Left lung (tissue), 10 donors: Measurements from ENCODE around the gene CDH13. TPM values are rescaled to one million over a fixed set of nuclear protein-coding genes. Genes with fewer than 3 reads are reported as not detected.

Experiments
- ATAC-seq: fragments of 200-7000 bp; cut with Tn5 transposase; one replicate; pipeline ENCODE4 v1.9.1; 2020; ENCODE audit warnings: moderate library complexity
- DNase-seq, 4 donors: peaks; one replicate each; pipeline ENCODE4 v3.0.0-alpha.2; 2013 to 2020
- H3K27ac ChIP-seq, 2 donors: fragments of 200-600 bp; sonication (generic) in 1 of 2; one replicate each; pipeline versions ENCODE4 v1.5.0 to v1.8.0; 2020 to 2021
- H3K27me3 ChIP-seq, 2 donors: fragments of 200-600 bp; sonication (generic) in 1 of 2; one replicate each; pipeline versions ENCODE4 v1.5.0 to v1.8.0; 2020 to 2021
- H3K36me3 ChIP-seq, 2 donors: fragments of 200-600 bp; sonication (generic) in 1 of 2; one replicate each; pipeline versions ENCODE4 v1.5.0 to v1.8.0; 2020 to 2021
- H3K4me1 ChIP-seq, 2 donors: fragments of 200-600 bp; one replicate each; pipeline ENCODE4 v1.8.0; 2021
- H3K4me3 ChIP-seq, 2 donors: fragments of 200-600 bp; sonication (generic) in 1 of 2; one replicate each; pipeline versions ENCODE4 v1.5.0 to v1.8.0; 2020 to 2021; ENCODE audit warnings: mild to moderate bottlenecking in 1 of 2
- H3K9me3 ChIP-seq, 2 donors: fragments of 200-600 bp; sonication (generic) in 1 of 2; one replicate each; pipeline versions ENCODE4 v1.5.0 to v1.8.0; 2020 to 2021
- intact Hi-C, 2 donors: fragments of 100-400 bp; cut with DNase I; formaldehyde crosslinking; loops; one replicate each; pipeline versions ENCODE4 v1.11.2 to v1.14.2; 2022
- polyA plus RNA-seq, 6 donors: library from polyadenylated mRNA; unstranded; fragments of 120-200 nt; gene quantifications; one replicate each; pipeline ENCODE4 v1.2.1, GENCODE V29; 2013; ENCODE audit not compliant: insufficient read length in 6 of 6
- total RNA-seq, 2 donors: library from RNA; stranded (reverse); fragmentation: NEBNext Ultra II Directional; extraction: Animal tissue kit (Norgen Biotek cat#: 25700); gene quantifications; one replicate each; pipeline ENCODE4 v1.2.1, GENCODE V29; 2021
- TF ChIP-seq, protein P1 (sequence below), 2 donors: fragments of 200-600 bp; sonication (generic) in 1 of 2; IDR thresholded peaks; one replicate each; pipeline versions ENCODE4 v1.5.0 to v1.8.0; 2021; ENCODE audit warnings: antibody characterized with exemption in 2 of 2
- donor health status: DM: no; HTN: yes; CAD: no.
- donor health status: DM: no; HTN: no; CAD: no.

Gene CDH13
- total and polyA plus RNA-seq, 8 donors = 2.7 to 20.3 (median 3.2) TPM

DNA sequence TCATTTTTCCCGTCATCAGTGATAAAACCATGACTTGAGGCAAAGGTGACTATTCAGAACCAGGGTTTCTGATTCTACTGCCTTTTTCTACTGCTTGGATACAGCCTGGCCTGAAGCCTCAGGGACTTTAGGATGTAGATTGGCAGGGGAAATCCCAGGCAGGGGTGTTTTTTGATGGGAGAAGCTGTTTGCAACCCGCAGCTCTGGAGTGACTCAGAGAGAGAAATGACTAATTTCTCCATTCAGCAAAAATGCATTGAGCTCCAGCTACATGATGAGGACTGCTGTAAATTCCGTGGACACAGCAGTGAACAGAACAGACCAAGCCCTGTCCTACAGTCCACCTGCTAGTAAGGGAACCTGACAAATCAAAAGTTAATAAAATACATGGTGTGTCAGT lies 560.6 kb downstream of the CDH13 start:
- Histone ChIP-seq H3K36me3 (no peaks in the 10 kb centered on the region), H3K4me1 (no peaks in the 10 kb centered on the region), H3K4me3 (no peak overlapping the region), H3K27me3 (no peaks in the 10 kb centered on the region), H3K27ac (no peak overlapping the region), H3K9me3 (no peaks in the 10 kb centered on the region)
- intact Hi-C loops = no loop called here
- peak; percentile 32 for ATAC-seq
- DNase-seq = no peak
- TF ChIP-seq, protein P1, sequence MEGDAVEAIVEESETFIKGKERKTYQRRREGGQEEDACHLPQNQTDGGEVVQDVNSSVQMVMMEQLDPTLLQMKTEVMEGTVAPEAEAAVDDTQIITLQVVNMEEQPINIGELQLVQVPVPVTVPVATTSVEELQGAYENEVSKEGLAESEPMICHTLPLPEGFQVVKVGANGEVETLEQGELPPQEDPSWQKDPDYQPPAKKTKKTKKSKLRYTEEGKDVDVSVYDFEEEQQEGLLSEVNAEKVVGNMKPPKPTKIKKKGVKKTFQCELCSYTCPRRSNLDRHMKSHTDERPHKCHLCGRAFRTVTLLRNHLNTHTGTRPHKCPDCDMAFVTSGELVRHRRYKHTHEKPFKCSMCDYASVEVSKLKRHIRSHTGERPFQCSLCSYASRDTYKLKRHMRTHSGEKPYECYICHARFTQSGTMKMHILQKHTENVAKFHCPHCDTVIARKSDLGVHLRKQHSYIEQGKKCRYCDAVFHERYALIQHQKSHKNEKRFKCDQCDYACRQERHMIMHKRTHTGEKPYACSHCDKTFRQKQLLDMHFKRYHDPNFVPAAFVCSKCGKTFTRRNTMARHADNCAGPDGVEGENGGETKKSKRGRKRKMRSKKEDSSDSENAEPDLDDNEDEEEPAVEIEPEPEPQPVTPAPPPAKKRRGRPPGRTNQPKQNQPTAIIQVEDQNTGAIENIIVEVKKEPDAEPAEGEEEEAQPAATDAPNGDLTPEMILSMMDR (IDR thresholded peaks at IDR 0.05) = no peak

DNA sequence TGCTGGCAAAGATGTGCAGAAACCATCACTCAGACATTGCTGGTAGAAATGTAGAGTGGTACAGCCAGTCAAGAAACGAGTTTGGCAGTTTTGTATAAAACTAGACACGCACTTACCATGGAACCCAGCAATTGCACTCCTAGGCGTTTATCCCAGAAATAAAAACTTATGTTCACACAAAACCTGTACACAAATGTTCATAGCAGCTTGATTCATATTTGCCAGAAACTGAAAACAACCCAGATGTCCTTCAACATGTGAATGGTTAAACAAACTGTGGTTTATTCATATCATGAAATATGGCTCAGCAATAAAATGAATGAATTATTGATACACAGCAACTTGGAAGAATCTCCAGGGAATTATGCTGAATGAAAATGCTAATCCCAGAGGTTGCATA lies 570.0 kb downstream of the CDH13 start:
- no peak for ATAC-seq
- no peaks in the 10 kb centered on the region for H3K9me3 ChIP-seq
- intact Hi-C loops = no loop called here
- H3K4me1 ChIP-seq = no peaks in the 10 kb centered on the region
- no peak overlapping the region for H3K4me3 ChIP-seq
- no peak overlapping the region for H3K27ac ChIP-seq
- DNase-seq = no peak
- H3K36me3 ChIP-seq = no peaks in the 10 kb centered on the region
- no peaks in the 10 kb centered on the region for H3K27me3 ChIP-seq
- TF ChIP-seq, protein P1 (IDR thresholded peaks at IDR 0.05) = no peak

DNA sequence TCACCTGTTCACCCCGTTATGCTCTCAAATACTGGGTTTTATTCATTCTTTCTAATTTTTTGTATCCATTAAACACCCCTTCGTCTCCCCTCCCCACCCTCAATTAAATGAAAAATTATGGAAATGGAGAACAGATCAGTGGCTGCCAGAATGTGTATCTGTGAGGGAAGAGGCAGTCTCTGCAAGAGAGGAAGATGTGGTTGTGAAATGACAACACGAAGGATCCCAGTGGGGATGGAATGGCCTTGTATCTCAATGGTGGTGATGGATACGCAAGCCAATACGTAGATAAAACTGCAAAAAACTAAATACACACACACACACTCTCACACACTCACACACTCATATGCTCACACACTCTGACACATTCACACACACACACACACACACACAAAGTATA lies 570.7 kb downstream of the CDH13 start:
- no peak for DNase-seq
- intact Hi-C loops = no loop called here
- Histone ChIP-seq H3K4me1 (no peaks in the 10 kb centered on the region), H3K36me3 (no peaks in the 10 kb centered on the region), H3K27ac (no peak overlapping the region), H3K27me3 (no peaks in the 10 kb centered on the region), H3K4me3 (no peak overlapping the region), H3K9me3 (no peaks in the 10 kb centered on the region)
- TF ChIP-seq, protein P1 (IDR thresholded peaks at IDR 0.05) = no peak
- no peak for ATAC-seq

DNA sequence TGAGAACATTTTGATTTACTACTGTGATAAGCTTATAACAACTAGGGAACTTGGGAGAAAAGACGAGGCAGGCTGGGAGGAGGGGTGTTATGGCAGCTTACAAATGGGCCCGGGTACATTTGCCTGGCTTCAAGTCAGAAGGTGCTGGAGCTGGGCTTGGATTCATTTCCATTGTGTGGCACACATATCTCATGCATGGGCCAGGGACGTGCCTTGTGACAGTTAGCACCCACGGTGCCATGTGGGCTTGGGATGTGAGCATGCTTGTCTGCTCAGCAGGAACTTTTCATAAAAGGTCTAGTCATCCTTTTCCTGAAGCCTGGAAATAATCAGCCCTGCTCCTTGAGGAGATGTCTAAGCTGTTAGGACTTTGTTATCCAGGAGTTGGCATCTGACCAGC lies 572.2 kb downstream of the CDH13 start:
- TF ChIP-seq, protein P1 (IDR thresholded peaks at IDR 0.05) = no peak
- Histone ChIP-seq H3K4me3 (no peak overlapping the region), H3K27me3 (no peaks in the 10 kb centered on the region), H3K4me1 (no peaks in the 10 kb centered on the region), H3K36me3 (no peaks in the 10 kb centered on the region), H3K9me3 (no peaks in the 10 kb centered on the region), H3K27ac (no peak overlapping the region)
- no peak for ATAC-seq
- DNase-seq = no peak
- intact Hi-C loops = no loop called here

DNA sequence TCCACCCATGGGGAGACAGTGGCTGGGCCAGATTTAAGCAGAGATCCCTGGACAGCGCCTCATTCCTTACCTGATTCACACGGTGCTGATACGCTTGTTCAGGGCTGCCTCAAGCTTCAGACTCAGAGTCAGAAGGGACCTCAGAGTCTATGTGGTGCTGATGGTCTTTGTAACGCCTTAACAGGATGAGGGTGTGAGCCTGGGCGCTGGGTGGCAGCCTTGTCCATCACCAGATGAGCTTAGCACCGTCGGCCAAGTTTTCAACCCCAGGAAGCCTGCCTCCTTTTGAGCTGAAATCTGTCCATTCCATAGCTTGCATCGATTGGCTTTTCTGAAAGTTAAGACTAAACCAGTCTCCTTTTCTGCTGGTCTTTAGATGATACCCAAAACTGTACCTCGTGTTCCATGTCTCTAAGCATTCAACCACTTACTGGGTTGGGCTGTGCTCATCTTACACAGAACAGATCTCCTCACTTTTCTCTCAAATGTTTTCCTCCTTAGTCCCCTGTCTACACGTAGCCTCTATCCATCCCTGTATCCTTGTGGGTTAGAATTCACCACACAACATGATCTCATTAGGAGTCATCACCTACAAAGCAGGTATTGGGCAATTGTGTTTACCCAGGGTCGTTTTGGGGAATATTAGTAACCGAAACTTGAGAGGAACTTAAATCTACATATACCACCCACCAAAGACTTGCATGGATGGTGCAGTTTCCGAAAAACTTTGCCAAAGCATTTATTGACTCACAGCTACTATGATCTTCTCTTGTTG lies 573.4 kb downstream of the CDH13 start:
- H3K4me1 ChIP-seq = no peaks in the 10 kb centered on the region
- TF ChIP-seq, protein P1 (IDR thresholded peaks at IDR 0.05) = no peak
- ATAC-seq = no peak
- no peaks in the 10 kb centered on the region for H3K27me3 ChIP-seq
- intact Hi-C loops = no loop called here
- no peaks in the 10 kb centered on the region for H3K9me3 ChIP-seq
- H3K36me3 ChIP-seq = no peaks in the 10 kb centered on the region
- DNase-seq = peak in 1 of 4 donors; percentile 7
- H3K4me3 ChIP-seq = no peak overlapping the region
- H3K27ac ChIP-seq = no peak overlapping the region
